Natural killer cell (primary cell): ENCODE measurements around the gene FNBP1. TPM values are rescaled to one million over a fixed set of nuclear protein-coding genes. Genes with fewer than 3 reads are reported as not detected.

Source experiments
- ATAC-seq, 3 donors: fragments of 150-1000 bp in 2 of 3; fragments of 200-7000 bp in 1 of 3; cut with Tn5 transposase; 1 replicate in 1 of 3; 2 replicates in 2 of 3; pipeline ENCODE4 v1.10.0; 2021; ENCODE audit warnings: mild to moderate bottlenecking in 2 of 3, moderate library complexity in 2 of 3
- DNase-seq, 2 donors: peaks; one replicate each; pipeline versions ENCODE4 v3.0.0 to v3.0.0-alpha.2; 2013 to 2021; ENCODE audit warnings: mixed read lengths in 1 of 2
- H3K27ac ChIP-seq: one replicate; pipeline ENCODE4 v1.5.1; 2013; ENCODE audit warnings: mild to moderate bottlenecking, low read length
- H3K27me3 ChIP-seq: one replicate; pipeline ENCODE4 v1.6.1; 2013; ENCODE audit warnings: low read length; ENCODE audit not compliant: control insufficient read depth, insufficient read depth
- H3K36me3 ChIP-seq: one replicate; pipeline ENCODE4 v1.6.1; 2013; ENCODE audit warnings: low read length; ENCODE audit not compliant: control insufficient read depth, insufficient read depth
- H3K4me1 ChIP-seq: one replicate; pipeline ENCODE4 v1.6.1; 2013; ENCODE audit warnings: low read length; ENCODE audit not compliant: control insufficient read depth, insufficient read depth
- H3K4me3 ChIP-seq: one replicate; pipeline ENCODE4 v1.5.1; 2013; ENCODE audit warnings: low read length
- H3K9me3 ChIP-seq: one replicate; pipeline ENCODE4 v1.6.1; 2013; ENCODE audit warnings: low read length; ENCODE audit not compliant: control insufficient read depth, insufficient read depth
- H3K27ac Mint-ChIP-seq, 2 donors: one replicate each; pipeline ENCODE4 v1.8.0; 2022; ENCODE audit warnings: mild to moderate bottlenecking in 2 of 2, mixed read lengths in 2 of 2, moderate library complexity in 1 of 2
- H3K27me3 Mint-ChIP-seq, 2 donors: one replicate each; pipeline ENCODE4 v1.8.0; 2022; ENCODE audit warnings: low read depth in 2 of 2, mixed read lengths in 2 of 2
- H3K36me3 Mint-ChIP-seq: one replicate; pipeline ENCODE4 v1.8.0; 2022; ENCODE audit warnings: mixed read lengths
- H3K4me1 Mint-ChIP-seq, 2 donors: one replicate each; pipeline ENCODE4 v1.8.0; 2022; ENCODE audit warnings: mixed read lengths in 2 of 2
- H3K4me3 Mint-ChIP-seq: one replicate; pipeline ENCODE4 v1.8.0; 2022; ENCODE audit warnings: mild to moderate bottlenecking, moderate library complexity, mixed read lengths
- H3K9me3 Mint-ChIP-seq, 2 donors: one replicate each; pipeline ENCODE4 v1.8.0; 2022; ENCODE audit warnings: mixed read lengths in 2 of 2
- CTCF ChIP-seq: fragments of 200-600 bp; IDR thresholded peaks from one replicate; pipeline ENCODE4 v1.8.0; 2022; ENCODE audit warnings: antibody characterized with exemption
- WGBS: methylation state at CpG from one replicate; pipeline ENCODE4 v1.1.7; 2013; ENCODE audit warnings: missing lambda C conversion rate; ENCODE audit not compliant: insufficient coverage; 5-methylcytosine and 5-hydroxymethylcytosine counted together
- intact Hi-C: fragments of 100-400 bp; cut with micrococcal nuclease; formaldehyde crosslinking; loops from one replicate; pipeline ENCODE4 v1.14.2; 2022
- total RNA-seq, 4 donors: library from RNA; stranded (reverse); fragments of 120-200 nt in 1 of 4; gene quantifications; one replicate each; pipeline versions ENCODE4 v1.2.3 to v1.2.4, GENCODE V29; 2013 to 2022

The FNBP1 gene
- total RNA-seq, 3 donors from 2014 or later (not counting 1 experiment from before 2014, with no cell fraction given), result 177 to 209 (median 203) TPM

- DNase-seq (no peak), ATAC-seq (no peak)
- Histone ChIP-seq H3K36me3 (peaks cover 15% of the 10 kb centered on the region), H3K27me3 (no peaks in the 10 kb centered on the region), H3K4me3 (no peak overlapping the region), H3K27ac (no peak overlapping the region), H3K9me3 (no peaks in the 10 kb centered on the region), H3K4me1 (peaks cover 9% of the 10 kb centered on the region)
- no peak overlapping the region for H3K4me3 Mint-ChIP-seq
- H3K27me3 Mint-ChIP-seq, result no peaks in the 10 kb centered on the region
- 86% methylated on average over 6 of the region's 9 CpGs for WGBS
- intact Hi-C loops, result no loop called here
- peaks cover 15 to 25% of the 10 kb centered on the region in 2 donors for H3K4me1 Mint-ChIP-seq
- TF ChIP-seq CTCF, result no peak
- peak overlapping the region in 1 of 2 donors; percentile 51 for H3K27ac Mint-ChIP-seq
- no peaks in the 10 kb centered on the region for H3K9me3 Mint-ChIP-seq
- H3K36me3 Mint-ChIP-seq, result no peaks in the 10 kb centered on the region
These were observed 29.7 kb upstream of the FNBP1 start for GRCh38 chr9:130072515-130073235.

DNA sequence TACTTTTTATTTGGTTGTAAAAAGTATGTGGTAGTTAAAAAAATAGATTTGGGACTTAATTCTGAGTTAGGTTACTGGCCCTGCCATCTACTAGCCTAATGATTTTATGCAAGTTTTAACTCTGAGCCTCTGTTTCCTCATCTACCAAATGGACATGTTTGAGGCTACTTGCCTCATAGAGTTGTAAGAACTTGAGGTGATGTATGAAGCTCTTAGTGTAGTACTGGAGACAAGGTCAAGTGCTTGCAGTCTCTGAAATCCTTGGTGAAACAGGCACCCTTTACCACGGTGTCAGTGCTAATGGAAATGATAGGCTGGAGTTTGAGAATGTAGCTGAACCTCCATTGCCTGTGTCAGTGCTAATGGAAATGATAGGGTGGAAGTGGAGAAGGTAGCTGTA, 26.1 kb upstream of the FNBP1 start:
- DNase-seq (no peak), ATAC-seq (no peak)
- H3K4me1 Mint-ChIP-seq, result peaks cover 6 to 26% of the 10 kb centered on the region in 2 donors
- Histone ChIP-seq H3K27ac (no peak overlapping the region), H3K4me3 (no peak overlapping the region), H3K36me3 (no peaks in the 10 kb centered on the region), H3K27me3 (no peaks in the 10 kb centered on the region), H3K4me1 (peaks cover 9% of the 10 kb centered on the region), H3K9me3 (no peaks in the 10 kb centered on the region)
- H3K36me3 Mint-ChIP-seq, result no peaks in the 10 kb centered on the region
- H3K4me3 Mint-ChIP-seq, result no peak overlapping the region
- no peaks in the 10 kb centered on the region for H3K27me3 Mint-ChIP-seq
- TF ChIP-seq CTCF, result no peak
- no peaks in the 10 kb centered on the region for H3K9me3 Mint-ChIP-seq
- 83% methylated on average over 1 of the region's 1 CpG for WGBS
- intact Hi-C loops, result no loop called here
- H3K27ac Mint-ChIP-seq, result peak overlapping the region in 1 of 2 donors; percentile 49

GRCh38 chr9:130064621-130065020, 21.6 kb upstream of the FNBP1 start:
- H3K4me3 ChIP-seq, result no peak overlapping the region
- H3K27me3 ChIP-seq, result no peaks in the 10 kb centered on the region
- H3K4me1 ChIP-seq, result peaks cover 16% of the 10 kb centered on the region
- H3K36me3 ChIP-seq, result no peaks in the 10 kb centered on the region
- H3K27me3 Mint-ChIP-seq, result no peaks in the 10 kb centered on the region
- no peaks in the 10 kb centered on the region for H3K36me3 Mint-ChIP-seq
- H3K9me3 Mint-ChIP-seq, result no peaks in the 10 kb centered on the region
- intact Hi-C loops, result no loop called here
- 97% methylated on average over 4 of the region's 4 CpGs for WGBS
- DNase-seq, result no peak
- H3K9me3 ChIP-seq, result no peaks in the 10 kb centered on the region
- H3K27ac Mint-ChIP-seq, result no peak overlapping the region
- no peak overlapping the region for H3K27ac ChIP-seq
- no peak for ATAC-seq
- no peak overlapping the region for H3K4me3 Mint-ChIP-seq
- peaks cover 22 to 35% of the 10 kb centered on the region in 2 donors for H3K4me1 Mint-ChIP-seq
- TF ChIP-seq CTCF, result no peak

DNA sequence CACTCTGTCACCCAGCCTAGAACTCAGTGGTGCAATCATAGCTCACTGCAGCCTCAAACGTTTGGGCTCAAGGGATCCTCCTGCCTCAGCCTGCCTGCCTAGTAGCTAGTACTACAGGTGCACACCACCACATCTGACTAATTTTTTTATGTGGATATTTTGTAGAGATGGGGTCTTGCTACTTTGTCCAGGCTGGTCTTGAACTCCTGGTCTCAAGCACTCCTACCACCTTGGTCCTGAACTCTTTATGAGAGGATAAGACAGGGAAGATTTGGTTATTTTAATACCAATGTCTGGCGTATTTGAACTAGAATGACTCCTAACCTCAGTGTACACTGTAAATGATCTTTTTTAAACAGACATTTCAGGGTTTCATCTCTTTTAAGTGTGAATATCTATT, 19.8 kb upstream of the FNBP1 start:
- Mint-ChIP-seq H3K27me3 (no peaks in the 10 kb centered on the region), H3K4me1 (peaks cover 16 to 28% of the 10 kb centered on the region in 2 donors), H3K9me3 (no peaks in the 10 kb centered on the region), H3K27ac (no peak overlapping the region), H3K36me3 (no peaks in the 10 kb centered on the region), H3K4me3 (no peak overlapping the region)
- DNase-seq (no peak), ATAC-seq (no peak)
- 69% methylated on average over 1 of the region's 2 CpGs for WGBS
- H3K27me3 ChIP-seq, result no peaks in the 10 kb centered on the region
- peaks cover 7% of the 10 kb centered on the region for H3K4me1 ChIP-seq
- no peak overlapping the region for H3K4me3 ChIP-seq
- H3K27ac ChIP-seq, result no peak overlapping the region
- no peak for TF ChIP-seq CTCF
- intact Hi-C loops, result no loop called here
- H3K9me3 ChIP-seq, result no peaks in the 10 kb centered on the region
- peaks cover 2% of the 10 kb centered on the region for H3K36me3 ChIP-seq
